ENCODE measurements around the gene SH3BP4.

The SH3BP4 gene

DNA sequence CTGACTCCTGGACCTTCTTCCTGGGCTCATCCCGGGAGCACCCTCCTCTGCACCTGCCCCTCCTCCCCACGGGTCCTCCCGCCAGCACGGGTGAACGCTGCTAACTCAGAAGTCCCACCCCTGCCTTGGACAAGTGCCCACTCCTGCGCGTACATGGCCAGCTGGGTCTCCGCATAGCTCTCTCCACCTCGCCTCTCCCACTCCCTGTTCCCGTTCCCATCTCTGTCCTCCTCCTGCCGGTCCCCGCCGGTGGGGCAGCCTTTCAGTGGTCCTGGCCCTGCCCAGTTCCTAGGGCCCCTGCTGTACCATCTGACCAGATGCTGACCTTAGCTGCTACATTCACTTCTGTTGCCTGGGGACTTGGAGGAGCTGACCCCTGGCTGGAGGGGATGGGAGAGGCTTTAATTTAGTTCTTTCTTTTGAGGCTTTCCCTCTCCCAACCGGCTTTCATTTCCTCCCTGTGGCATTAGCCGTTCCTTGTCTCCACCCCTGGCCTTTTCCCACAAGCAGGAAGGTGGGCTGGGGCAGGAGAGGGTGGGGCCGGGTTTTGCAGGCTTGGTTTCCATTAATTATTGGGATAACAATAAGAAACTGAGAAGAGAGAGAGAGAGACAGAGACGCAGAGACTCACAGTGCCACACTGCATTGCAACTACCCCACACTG is 136.1 kb downstream of the SH3BP4 start:
- no peaks in the 10 kb centered on the region for H3K4me1 Mint-ChIP-seq (ENCODE audit: low read depth)
- H3K27me3 Mint-ChIP-seq, result peaks cover 13% of the 10 kb centered on the region
- H3K27ac Mint-ChIP-seq, result no peak overlapping the region
- no peak overlapping the region for H3K4me3 Mint-ChIP-seq
- no peaks in the 10 kb centered on the region for H3K36me3 Mint-ChIP-seq
- H3K9me3 Mint-ChIP-seq (ENCODE audit: low read depth), result no peaks in the 10 kb centered on the region

DNA sequence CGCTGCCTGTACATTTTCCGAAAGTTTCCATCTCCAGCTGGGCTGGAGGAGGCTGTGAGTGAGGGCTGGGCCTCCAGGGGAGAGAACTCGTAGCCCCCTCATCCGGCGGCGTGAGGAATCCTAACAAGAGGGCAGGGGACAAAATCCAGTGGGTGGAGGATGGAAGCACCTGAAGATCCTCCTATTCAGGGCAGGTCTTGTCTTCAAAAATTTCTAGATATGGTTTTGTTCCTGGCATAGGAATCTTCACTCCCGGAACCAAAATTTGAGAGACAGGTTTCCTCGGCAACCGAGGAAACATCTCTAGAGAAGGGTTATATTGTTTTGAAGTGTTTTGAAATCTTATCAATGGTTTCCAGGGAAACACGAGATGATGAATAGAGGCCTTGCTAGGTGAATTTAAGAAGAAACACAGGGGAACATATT is 136.7 kb downstream of the SH3BP4 start:
- no peak overlapping the region for H3K27ac Mint-ChIP-seq
- H3K4me3 Mint-ChIP-seq, result no peak overlapping the region
- H3K4me1 Mint-ChIP-seq (ENCODE audit: low read depth), result no peaks in the 10 kb centered on the region
- H3K36me3 Mint-ChIP-seq, result no peaks in the 10 kb centered on the region
- peaks cover 13% of the 10 kb centered on the region for H3K27me3 Mint-ChIP-seq
- no peaks in the 10 kb centered on the region for H3K9me3 Mint-ChIP-seq (ENCODE audit: low read depth)

DNA sequence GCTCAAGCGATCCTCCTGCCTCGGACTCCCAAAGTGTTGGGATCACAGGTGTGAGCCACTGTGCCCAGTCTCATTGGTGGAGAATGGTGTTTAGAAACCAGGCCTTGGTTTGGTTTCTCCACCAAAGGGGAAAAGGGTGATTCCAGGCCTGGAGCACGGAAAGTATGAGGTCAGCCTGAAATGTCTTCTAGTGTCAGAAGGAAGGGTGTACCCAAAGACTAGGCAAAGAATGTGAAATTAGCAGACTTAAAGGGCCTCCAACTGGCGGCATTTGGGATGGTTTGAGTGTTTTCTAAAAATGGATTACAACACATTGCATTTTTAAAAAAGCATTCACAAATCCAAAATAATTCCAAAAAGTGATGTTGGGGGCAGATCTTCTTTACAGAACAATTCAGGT is 139.6 kb downstream of the SH3BP4 start:
- Mint-ChIP-seq H3K27ac (no peak overlapping the region), H3K4me3 (no peak overlapping the region), H3K9me3 (ENCODE audit: low read depth) (no peaks in the 10 kb centered on the region), H3K36me3 (no peaks in the 10 kb centered on the region), H3K27me3 (peaks cover 12% of the 10 kb centered on the region), H3K4me1 (ENCODE audit: low read depth) (no peaks in the 10 kb centered on the region)

DNA sequence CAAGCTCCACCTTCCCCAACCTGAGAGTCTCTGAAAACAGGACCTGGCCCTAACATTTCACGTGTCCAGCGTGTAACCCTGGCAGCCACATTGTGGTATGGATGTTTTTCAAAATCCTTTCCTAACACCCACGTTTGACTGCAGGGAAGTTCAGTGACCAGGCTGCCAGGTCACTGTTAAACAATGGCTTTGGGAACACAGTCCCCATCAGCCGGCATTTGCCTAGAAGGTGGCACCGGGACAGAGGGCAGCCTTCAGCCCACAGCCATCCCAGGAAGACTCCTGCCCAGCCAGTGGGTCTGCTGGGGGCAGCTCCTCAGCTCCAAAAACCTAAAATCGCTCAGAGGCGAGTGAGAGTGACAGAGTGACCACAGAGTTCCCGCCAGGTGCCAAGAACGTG is 140.2 kb downstream of the SH3BP4 start:
- no peaks in the 10 kb centered on the region for H3K36me3 Mint-ChIP-seq
- no peak overlapping the region for H3K27ac Mint-ChIP-seq
- no peak overlapping the region for H3K4me3 Mint-ChIP-seq
- H3K4me1 Mint-ChIP-seq (ENCODE audit: low read depth), result no peaks in the 10 kb centered on the region
- no peaks in the 10 kb centered on the region for H3K9me3 Mint-ChIP-seq (ENCODE audit: low read depth)
- H3K27me3 Mint-ChIP-seq, result peaks cover 14% of the 10 kb centered on the region

DNA sequence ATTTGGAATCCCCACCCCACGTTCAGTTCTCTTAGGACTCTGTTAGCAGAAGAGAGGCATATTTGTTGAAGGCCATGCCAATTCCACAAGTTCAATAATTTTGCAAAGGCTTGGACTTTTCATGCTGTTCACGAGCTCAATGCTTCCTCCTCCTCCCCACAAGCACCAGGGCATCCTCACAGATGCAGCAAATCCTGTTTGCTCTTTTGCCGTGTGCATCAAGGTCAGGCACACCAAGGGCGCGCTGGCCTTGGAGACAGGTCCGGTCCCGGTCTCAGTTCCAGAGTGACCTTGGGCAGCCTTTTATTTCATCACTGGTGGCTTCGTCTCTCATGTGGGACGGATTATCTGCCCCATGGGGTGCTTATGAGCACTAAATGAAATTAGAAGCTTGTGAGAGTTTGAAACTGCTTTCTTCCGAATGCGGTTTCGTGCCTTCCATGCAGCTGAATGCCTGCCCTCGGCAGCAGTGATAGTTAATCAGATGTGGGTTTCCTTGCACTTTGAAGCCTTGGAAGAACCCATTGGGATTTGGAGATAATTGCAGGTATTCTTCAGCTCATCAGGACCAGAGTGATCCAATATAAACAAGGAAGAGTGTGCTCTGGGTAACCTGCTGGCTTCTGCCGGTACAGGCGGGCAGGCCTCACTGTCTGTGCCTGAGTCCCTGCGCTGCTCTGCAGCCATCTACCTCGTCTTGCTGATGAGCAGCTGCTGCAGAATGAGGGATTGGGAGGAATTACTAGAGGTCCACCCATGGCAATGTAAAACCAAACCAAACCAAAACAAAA is 140.8 kb downstream of the SH3BP4 start:
- Mint-ChIP-seq H3K9me3 (ENCODE audit: low read depth) (no peaks in the 10 kb centered on the region), H3K27me3 (peaks cover 14% of the 10 kb centered on the region), H3K4me1 (ENCODE audit: low read depth) (no peaks in the 10 kb centered on the region), H3K27ac (no peak overlapping the region), H3K36me3 (no peaks in the 10 kb centered on the region), H3K4me3 (no peak overlapping the region)

DNA sequence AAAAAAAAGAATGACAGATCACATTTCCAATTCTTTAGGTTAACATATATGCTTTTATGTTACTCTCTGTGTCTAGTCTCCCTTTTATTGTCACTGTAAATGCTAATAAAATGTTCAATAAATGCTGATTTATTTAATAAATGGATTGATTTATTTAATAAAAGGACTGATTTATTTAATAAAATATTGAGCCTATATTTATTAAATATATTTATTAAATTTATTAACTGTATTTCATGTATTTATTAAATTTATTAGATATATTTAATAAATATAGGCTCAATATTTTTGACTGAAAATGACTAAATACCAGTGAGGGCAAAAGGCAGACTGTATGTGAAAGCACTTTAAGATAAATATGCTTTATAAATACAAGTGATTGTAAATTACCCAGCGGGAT is 142.6 kb downstream of the SH3BP4 start:
- Mint-ChIP-seq H3K27me3 (peaks cover 14% of the 10 kb centered on the region), H3K27ac (no peak overlapping the region), H3K36me3 (no peaks in the 10 kb centered on the region), H3K4me3 (no peak overlapping the region), H3K9me3 (ENCODE audit: low read depth) (no peaks in the 10 kb centered on the region), H3K4me1 (ENCODE audit: low read depth) (no peaks in the 10 kb centered on the region)

DNA sequence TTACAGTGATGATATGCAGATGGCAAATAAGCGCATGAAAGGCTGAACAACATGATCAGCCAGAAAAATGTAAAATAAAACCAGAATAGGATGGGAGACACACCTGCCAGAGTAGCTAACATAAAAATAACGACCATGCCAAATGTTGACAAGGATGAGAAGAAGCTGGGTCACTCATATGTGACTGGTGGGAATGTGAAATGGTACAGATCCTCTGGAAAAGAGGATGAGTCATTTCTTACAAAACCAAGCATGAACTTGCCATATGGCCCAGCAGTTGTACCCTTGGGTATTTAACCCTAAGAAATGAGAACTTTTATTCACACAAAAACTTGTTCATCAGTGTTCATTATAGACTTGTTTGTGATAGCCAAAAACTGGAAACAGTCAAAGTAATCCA is 143.8 kb downstream of the SH3BP4 start:
- no peak overlapping the region for H3K4me3 Mint-ChIP-seq
- peaks cover 12% of the 10 kb centered on the region for H3K27me3 Mint-ChIP-seq
- H3K4me1 Mint-ChIP-seq (ENCODE audit: low read depth), result no peaks in the 10 kb centered on the region
- no peaks in the 10 kb centered on the region for H3K36me3 Mint-ChIP-seq
- no peak overlapping the region for H3K27ac Mint-ChIP-seq
- H3K9me3 Mint-ChIP-seq (ENCODE audit: low read depth), result no peaks in the 10 kb centered on the region

DNA sequence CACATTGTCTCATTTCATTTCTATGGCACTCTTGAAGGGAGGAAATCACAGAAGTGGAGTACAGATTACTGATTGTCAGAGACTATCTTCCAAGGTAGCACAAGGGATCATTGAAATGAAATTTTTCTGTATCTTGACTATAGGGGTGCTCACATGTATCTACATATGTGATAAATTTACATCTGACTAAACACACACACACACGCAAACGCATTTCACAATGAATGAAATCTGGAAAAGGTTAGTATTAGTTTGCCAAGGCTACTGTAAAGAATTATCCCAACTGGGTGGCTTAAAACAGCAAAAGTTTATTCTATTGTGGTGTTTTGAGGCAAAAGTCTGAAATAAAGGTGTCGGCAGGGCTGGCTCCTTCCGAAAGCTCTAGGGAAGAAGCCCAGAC is 144.6 kb downstream of the SH3BP4 start:
- Mint-ChIP-seq H3K4me1 (ENCODE audit: low read depth) (no peaks in the 10 kb centered on the region), H3K4me3 (no peak overlapping the region), H3K36me3 (no peaks in the 10 kb centered on the region), H3K27me3 (peaks cover 12% of the 10 kb centered on the region), H3K27ac (no peak overlapping the region), H3K9me3 (ENCODE audit: low read depth) (no peaks in the 10 kb centered on the region)

DNA sequence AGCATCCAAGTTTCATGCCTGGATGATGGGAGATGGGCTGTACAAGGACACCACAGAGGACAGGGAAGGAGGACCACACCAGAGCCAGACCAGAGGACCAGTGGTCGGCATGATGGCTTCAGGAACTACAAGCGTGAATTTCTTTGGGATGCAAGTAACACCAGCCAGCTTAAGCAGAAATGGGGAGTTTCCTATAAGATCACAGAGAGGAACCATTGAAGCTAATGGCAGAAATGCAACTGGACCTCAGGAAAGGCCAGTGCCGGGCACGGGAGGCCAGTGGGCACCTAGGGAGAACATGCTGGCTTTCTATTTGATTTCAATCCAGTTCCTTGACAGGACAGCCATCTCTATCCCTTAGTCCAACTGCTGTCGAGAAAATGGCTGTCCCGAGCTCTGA is 145.4 kb downstream of the SH3BP4 start:
- no peak overlapping the region for H3K27ac Mint-ChIP-seq
- peaks cover 12% of the 10 kb centered on the region for H3K27me3 Mint-ChIP-seq
- no peaks in the 10 kb centered on the region for H3K9me3 Mint-ChIP-seq (ENCODE audit: low read depth)
- H3K4me1 Mint-ChIP-seq (ENCODE audit: low read depth), result no peaks in the 10 kb centered on the region
- no peak overlapping the region for H3K4me3 Mint-ChIP-seq
- H3K36me3 Mint-ChIP-seq, result no peaks in the 10 kb centered on the region

DNA sequence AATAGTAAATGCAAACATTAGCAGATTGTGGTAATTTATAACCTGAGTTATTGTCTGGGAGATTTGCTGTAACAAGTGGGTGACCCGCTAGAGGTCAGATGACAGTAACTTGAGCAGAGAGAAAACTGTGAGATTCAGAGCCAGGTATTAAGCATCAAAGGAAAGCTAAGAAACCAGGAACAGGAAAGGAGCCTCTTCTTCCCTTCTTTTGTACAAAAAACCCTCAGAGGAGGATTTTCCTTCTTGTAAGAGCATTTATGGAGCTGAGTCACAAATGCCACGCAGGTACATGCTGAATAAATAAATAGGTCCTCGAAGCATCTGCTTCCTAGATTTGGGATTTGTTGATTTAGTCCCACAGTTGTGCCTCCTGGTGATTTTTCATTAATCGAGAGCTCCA is 146.5 kb downstream of the SH3BP4 start:
- Mint-ChIP-seq H3K4me3 (no peak overlapping the region), H3K27me3 (peaks cover 10% of the 10 kb centered on the region), H3K9me3 (ENCODE audit: low read depth) (no peaks in the 10 kb centered on the region), H3K4me1 (ENCODE audit: low read depth) (no peaks in the 10 kb centered on the region), H3K36me3 (no peaks in the 10 kb centered on the region), H3K27ac (no peak overlapping the region)

DNA sequence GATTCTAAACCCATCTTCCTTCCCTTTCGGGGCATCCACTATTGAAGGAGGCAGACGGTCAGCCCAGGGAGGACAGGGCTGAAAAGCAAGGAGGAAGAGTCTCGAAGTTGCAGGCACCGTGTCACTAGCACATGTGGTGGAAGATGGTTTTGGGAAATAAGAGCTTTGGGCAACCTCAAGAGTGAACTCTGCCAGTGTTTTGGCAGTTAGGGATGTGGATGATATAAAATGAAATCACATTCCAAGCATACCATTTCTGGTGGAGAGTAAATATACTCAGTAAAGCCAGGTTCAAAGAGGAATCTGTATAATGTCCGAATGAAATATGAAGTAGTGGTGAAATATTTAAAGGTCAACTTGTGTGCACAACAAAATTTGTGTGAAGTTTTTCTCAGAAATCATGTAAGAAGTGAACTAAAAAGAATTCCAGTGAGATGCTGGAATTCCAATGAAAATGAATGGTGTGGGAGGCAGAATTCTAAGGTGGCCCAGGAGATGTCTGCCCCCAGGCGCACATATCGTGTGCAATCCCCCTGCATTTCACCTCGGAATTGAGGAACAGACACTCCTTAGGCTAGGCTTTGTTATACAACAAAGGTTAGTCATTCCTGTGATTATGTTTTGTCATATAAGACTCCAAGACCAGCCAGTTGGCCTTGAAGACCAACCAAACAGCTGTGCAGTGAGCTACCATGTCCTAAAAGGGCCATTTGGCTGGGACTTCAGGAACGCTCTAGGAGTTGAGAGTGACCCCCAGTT is 147.1 kb downstream of the SH3BP4 start:
- no peaks in the 10 kb centered on the region for H3K36me3 Mint-ChIP-seq
- no peaks in the 10 kb centered on the region for H3K4me1 Mint-ChIP-seq (ENCODE audit: low read depth)
- peaks cover 10% of the 10 kb centered on the region for H3K27me3 Mint-ChIP-seq
- no peak overlapping the region for H3K27ac Mint-ChIP-seq
- H3K4me3 Mint-ChIP-seq, result no peak overlapping the region
- no peaks in the 10 kb centered on the region for H3K9me3 Mint-ChIP-seq (ENCODE audit: low read depth)

DNA sequence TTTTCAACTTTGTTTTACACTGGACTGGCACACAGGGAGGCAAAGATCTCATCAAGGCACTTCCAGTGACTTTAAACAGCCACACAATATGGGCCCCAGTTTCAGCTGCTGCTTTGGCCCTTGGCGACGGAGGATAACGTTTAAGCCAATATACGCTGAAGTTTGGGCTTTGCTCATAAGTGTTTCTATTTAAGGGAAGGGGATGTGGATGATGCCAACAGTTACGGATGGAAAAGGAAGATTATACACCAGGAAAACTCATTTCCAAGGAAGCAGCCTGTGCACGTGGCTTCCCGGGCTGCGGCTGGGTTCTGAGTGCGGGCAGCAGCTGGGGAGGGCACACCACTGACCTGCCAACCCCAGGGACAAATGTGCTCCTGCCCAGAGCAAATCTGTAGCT is 151.1 kb downstream of the SH3BP4 start:
- Mint-ChIP-seq H3K4me1 (ENCODE audit: low read depth) (no peaks in the 10 kb centered on the region), H3K36me3 (no peaks in the 10 kb centered on the region), H3K27me3 (peaks cover 7% of the 10 kb centered on the region), H3K9me3 (ENCODE audit: low read depth) (no peaks in the 10 kb centered on the region), H3K27ac (no peak overlapping the region), H3K4me3 (no peak overlapping the region)
